GM12875 (cell line): ENCODE data around the gene VPS50.

Experiments used
- H3K4me3 ChIP-seq: one replicate; pipeline ENCODE4 v1.5.1; 2011; ENCODE audit warnings: low read depth, low read length, control low read depth
- TF ChIP-seq, protein P1 (sequence below): IDR thresholded peaks from 2 replicates; pipeline ENCODE4 v1.5.1; 2011; ENCODE audit warnings: low read depth, mild to moderate bottlenecking, control low read depth, inconsistent platforms, low read length, moderate library complexity, borderline replicate concordance; ENCODE audit not compliant: insufficient read depth

Gene VPS50

DNA sequence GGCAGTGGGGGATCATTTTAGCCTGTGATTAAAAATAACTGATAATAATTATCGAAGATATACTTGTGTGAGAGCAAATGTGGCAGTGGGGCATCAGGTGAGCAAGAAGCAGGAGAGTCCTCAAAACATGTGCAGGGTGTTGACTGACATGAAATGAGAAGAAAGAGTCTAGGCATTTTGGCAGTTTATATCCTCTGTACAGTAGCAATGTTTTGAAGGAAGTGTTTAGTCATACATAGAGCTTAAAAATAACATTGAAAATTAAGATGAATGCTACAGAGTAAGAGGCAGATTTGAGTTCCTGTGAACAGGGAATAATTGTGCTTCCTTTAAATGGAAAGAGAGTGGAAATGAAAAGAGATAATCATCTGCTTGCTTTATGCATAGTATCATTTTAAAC is 47.4 kb downstream of the VPS50 start:
- no peak overlapping the region for H3K4me3 ChIP-seq
- TF ChIP-seq, protein P1, sequence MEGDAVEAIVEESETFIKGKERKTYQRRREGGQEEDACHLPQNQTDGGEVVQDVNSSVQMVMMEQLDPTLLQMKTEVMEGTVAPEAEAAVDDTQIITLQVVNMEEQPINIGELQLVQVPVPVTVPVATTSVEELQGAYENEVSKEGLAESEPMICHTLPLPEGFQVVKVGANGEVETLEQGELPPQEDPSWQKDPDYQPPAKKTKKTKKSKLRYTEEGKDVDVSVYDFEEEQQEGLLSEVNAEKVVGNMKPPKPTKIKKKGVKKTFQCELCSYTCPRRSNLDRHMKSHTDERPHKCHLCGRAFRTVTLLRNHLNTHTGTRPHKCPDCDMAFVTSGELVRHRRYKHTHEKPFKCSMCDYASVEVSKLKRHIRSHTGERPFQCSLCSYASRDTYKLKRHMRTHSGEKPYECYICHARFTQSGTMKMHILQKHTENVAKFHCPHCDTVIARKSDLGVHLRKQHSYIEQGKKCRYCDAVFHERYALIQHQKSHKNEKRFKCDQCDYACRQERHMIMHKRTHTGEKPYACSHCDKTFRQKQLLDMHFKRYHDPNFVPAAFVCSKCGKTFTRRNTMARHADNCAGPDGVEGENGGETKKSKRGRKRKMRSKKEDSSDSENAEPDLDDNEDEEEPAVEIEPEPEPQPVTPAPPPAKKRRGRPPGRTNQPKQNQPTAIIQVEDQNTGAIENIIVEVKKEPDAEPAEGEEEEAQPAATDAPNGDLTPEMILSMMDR: no peak

DNA sequence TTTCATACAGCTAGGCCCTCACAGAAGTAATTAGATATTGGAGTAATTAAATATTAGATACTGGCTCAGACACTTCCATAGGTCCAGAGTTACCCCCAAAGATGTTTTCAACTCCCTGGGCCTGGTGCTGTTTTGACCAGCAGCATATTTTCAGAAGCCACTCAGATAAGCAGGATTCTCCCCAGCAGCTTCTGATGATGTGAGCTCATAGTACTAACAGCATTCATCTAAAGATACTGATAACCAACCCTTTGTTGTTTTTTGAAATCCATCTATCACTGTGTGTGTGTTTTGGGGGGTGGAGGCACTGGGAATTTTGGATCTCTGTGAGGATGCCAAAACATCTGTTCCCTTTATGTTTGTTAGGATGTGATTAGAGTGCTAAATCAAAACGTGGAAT is 52.7 kb downstream of the VPS50 start:
- TF ChIP-seq, protein P1: no peak

DNA sequence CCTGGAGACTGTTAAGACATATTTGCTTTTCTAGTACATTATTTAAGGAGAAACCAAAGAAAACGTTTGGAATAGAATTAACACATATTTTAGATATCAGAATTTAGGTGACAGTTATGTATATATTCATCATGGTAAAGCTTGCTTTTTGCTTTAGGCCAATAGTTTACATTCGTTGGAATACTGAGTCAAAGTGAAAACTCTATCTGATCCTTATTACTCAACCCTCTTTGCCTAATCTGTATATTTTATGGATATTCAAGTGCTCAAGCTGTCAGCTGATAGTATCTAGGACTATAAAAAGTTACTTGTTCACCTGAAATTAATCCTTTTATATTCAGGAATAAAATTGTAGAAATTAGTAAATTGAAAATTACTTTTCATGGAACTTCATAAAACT is 61.1 kb downstream of the VPS50 start:
- TF ChIP-seq, protein P1: no peak
- no peak overlapping the region for H3K4me3 ChIP-seq

More for the DNA sequence above, 52.7 kb downstream of the VPS50 start:
- H3K4me3 ChIP-seq: no peak overlapping the region

- TF ChIP-seq, protein P1: no peak
- no peak overlapping the region for H3K4me3 ChIP-seq
Measured at GRCh38 chr7:93298206-93298605, 66.0 kb downstream of the VPS50 start.

GRCh38 chr7:93298671-93299070 is 66.5 kb downstream of the VPS50 start:
- no peak overlapping the region for H3K4me3 ChIP-seq
- TF ChIP-seq, protein P1: no peak

- TF ChIP-seq, protein P1: no peak
Measured at GRCh38 chr7:93301736-93302135, 69.6 kb downstream of the VPS50 start.

GRCh38 chr7:93307131-93307660 is 75.0 kb downstream of the VPS50 start:
- no peak overlapping the region for H3K4me3 ChIP-seq
- TF ChIP-seq, protein P1: no peak

More at GRCh38 chr7:93301736-93302135, 69.6 kb downstream of the VPS50 start:
- no peak overlapping the region for H3K4me3 ChIP-seq
